ENCODE data around the gene PDE9A.

DNA sequence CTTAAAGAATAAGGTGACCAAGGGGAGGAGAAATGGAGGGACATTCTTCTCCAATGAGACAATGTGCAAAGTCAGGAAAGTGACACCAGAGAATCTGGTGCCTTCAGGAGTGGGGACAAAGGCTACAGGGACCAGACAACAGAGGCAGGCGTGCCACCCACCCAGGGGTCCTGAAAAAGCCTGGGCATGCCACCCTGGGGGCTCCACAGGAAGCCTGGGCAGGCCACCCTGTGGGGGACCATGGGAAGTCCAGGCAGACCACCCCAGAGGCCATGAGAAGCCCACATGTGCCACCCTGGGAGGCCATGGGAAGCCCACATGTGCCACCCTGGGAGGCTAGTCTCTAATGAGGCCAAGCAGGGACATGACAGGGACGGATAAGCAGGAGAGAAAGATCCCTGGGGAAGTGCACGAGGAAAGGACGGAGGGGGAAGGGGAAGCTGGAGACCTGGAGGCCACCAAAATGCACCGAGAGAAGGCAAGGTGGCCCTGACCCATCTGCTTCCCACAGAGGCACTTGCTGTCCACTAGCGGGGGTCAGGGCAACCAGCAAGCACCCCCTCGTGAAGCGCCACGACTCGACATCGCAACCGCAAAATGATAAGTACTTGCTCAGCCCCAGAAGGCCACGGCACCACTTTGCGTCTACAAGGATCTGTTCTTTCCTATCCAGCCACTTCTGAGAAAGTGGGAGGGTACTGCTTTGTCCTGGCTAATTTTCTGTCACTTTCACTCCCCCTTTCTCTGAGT is 7.2 kb upstream of the PDE9A start:
- TF ChIP-seq, protein P1, sequence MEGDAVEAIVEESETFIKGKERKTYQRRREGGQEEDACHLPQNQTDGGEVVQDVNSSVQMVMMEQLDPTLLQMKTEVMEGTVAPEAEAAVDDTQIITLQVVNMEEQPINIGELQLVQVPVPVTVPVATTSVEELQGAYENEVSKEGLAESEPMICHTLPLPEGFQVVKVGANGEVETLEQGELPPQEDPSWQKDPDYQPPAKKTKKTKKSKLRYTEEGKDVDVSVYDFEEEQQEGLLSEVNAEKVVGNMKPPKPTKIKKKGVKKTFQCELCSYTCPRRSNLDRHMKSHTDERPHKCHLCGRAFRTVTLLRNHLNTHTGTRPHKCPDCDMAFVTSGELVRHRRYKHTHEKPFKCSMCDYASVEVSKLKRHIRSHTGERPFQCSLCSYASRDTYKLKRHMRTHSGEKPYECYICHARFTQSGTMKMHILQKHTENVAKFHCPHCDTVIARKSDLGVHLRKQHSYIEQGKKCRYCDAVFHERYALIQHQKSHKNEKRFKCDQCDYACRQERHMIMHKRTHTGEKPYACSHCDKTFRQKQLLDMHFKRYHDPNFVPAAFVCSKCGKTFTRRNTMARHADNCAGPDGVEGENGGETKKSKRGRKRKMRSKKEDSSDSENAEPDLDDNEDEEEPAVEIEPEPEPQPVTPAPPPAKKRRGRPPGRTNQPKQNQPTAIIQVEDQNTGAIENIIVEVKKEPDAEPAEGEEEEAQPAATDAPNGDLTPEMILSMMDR (IDR thresholded peaks at IDR 0.05) = no peak
- TF ChIP-seq EZH2 (IDR thresholded peaks at IDR 0.05; ENCODE audit: borderline replicate concordance, insufficient read depth, low read depth, low read length, poor library complexity, severe bottlenecking) = no peak
